ENCODE measurements around the gene DBI. TPM values are rescaled to one million over a fixed set of nuclear protein-coding genes. Genes with fewer than 3 reads are reported as not detected.

Gene DBI
- total and polyA plus RNA-seq, 2 of the 13 experiments (the other 11 are each of a cell fraction or from before 2014, with no cell fraction given): 330 to 659 TPM

DNA sequence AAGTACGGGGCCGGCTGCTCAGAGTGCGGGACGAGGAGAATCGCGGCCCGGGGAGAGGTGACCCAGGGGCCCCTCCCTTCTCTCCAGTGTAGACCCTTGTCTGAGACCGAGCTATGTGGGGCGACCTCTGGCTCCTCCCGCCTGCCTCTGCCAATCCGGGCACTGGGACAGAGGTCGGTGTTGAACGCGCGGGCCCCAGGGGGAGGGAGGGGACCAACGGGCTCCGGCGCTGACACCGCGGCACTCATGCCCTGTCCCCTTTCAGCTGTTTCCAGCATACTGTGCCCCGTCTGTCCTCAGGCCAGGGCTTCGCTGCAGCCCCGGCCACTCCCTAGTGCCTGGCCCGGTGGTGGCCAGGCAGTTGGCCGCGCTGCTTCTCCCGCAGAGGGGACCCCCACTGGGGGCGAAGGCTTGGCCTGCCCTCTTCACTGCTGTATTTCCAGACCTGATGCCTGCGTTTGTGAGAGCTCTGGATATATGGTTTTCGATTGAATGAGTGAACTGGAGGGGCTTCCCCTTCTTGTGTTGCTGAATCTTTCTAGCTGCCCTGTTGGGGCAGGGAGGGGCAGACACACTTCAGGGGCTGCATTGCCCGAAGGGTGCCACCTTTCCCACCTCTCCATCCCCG is 809 bp downstream of the DBI start (continued):
- TF ChIP-seq, protein P1, sequence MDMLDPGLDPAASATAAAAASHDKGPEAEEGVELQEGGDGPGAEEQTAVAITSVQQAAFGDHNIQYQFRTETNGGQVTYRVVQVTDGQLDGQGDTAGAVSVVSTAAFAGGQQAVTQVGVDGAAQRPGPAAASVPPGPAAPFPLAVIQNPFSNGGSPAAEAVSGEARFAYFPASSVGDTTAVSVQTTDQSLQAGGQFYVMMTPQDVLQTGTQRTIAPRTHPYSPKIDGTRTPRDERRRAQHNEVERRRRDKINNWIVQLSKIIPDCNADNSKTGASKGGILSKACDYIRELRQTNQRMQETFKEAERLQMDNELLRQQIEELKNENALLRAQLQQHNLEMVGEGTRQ (IDR thresholded peaks at IDR 0.05; ENCODE audit: low read depth, low read length): no peak
- TF ChIP-seq, protein P1 (CRISPR knock-in tag; IDR thresholded peaks at IDR 0.05; ENCODE audit: borderline replicate concordance): no peak; the same call in 1 of the 2 replicates
- TF ChIP-seq ZNF335 (CRISPR knock-in tag; IDR thresholded peaks at IDR 0.05) (no peak), YY1 (IDR thresholded peaks at IDR 0.05; ENCODE audit: insufficient read depth, insufficient replicate concordance, low read depth, low read length) (no peak), ZBTB39 (CRISPR knock-in tag; IDR thresholded peaks at IDR 0.05) (no peak), ZNF501 (CRISPR knock-in tag; IDR thresholded peaks at IDR 0.05) (no peak), ZSCAN20 (CRISPR knock-in tag; IDR thresholded peaks at IDR 0.05; ENCODE audit: borderline replicate concordance) (peak; percentile 92), ZNF784 (CRISPR knock-in tag; IDR thresholded peaks at IDR 0.05; ENCODE audit: borderline replicate concordance) (no peak), SIN3A (IDR thresholded peaks at IDR 0.05; ENCODE audit: borderline replicate concordance, low read depth, low read length) (peak; percentile 80; the same call in 1 of the 2 replicates), DNMT3B (CRISPR knock-in tag; conservative IDR thresholded peaks at IDR 0.05) (no peak), LBX2 (CRISPR knock-in tag; IDR thresholded peaks at IDR 0.05; ENCODE audit: borderline replicate concordance) (0 out of 2 replicates have a peak, but pooled peaks have one; percentile 44), FOXK1 (CRISPR knock-in tag; IDR thresholded peaks at IDR 0.05; ENCODE audit: borderline replicate concordance, low read depth) (no peak; the same call in 1 of the 2 replicates), HNF4A (CRISPR knock-in tag; IDR thresholded peaks at IDR 0.05) (peak; percentile 64), ZNF616 (CRISPR knock-in tag; IDR thresholded peaks at IDR 0.05; ENCODE audit: low read depth) (0 out of 2 replicates have a peak, but pooled peaks have one; percentile 22), ZNF431 (CRISPR knock-in tag; IDR thresholded peaks at IDR 0.05; ENCODE audit: borderline replicate concordance, low read depth) (no peak), ETS1 (CRISPR knock-in tag; IDR thresholded peaks at IDR 0.05) (no peak), REXO4 (CRISPR knock-in tag; IDR thresholded peaks at IDR 0.05; ENCODE audit: borderline replicate concordance) (no peak), SOX5 (CRISPR knock-in tag; IDR thresholded peaks at IDR 0.05; ENCODE audit: borderline replicate concordance) (0 out of 2 replicates have a peak, but pooled peaks have one; percentile 22)
- TF ChIP-seq, protein P2, sequence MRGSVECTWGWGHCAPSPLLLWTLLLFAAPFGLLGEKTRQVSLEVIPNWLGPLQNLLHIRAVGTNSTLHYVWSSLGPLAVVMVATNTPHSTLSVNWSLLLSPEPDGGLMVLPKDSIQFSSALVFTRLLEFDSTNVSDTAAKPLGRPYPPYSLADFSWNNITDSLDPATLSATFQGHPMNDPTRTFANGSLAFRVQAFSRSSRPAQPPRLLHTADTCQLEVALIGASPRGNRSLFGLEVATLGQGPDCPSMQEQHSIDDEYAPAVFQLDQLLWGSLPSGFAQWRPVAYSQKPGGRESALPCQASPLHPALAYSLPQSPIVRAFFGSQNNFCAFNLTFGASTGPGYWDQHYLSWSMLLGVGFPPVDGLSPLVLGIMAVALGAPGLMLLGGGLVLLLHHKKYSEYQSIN (CRISPR knock-in tag; IDR thresholded peaks at IDR 0.05; ENCODE audit: borderline replicate concordance): no peak
- TF ChIP-seq, protein P3, sequence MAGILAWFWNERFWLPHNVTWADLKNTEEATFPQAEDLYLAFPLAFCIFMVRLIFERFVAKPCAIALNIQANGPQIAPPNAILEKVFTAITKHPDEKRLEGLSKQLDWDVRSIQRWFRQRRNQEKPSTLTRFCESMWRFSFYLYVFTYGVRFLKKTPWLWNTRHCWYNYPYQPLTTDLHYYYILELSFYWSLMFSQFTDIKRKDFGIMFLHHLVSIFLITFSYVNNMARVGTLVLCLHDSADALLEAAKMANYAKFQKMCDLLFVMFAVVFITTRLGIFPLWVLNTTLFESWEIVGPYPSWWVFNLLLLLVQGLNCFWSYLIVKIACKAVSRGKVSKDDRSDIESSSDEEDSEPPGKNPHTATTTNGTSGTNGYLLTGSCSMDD (CRISPR knock-in tag; IDR thresholded peaks at IDR 0.05): no peak

All from HepG2 (cell line).